Stomach smooth muscle (tissue), 2 donors: ENCODE measurements around the gene RESF1.
A peak's percentile ranks its signal among the peaks of the same experiment; 100 is the strongest.
"Not testable (repeated sequence)": the region's sequence is repeated elsewhere in the genome, so short reads cannot be mapped to it uniquely, and the experiment has no call there.

Experiments used
- H3K27ac ChIP-seq: one replicate; pipeline ENCODE4 v1.7.0; 2013; ENCODE audit warnings: mild to moderate bottlenecking, low read length, inconsistent platforms
- H3K27me3 ChIP-seq, 2 donors: one replicate each; pipeline ENCODE4 v1.7.0; 2013; ENCODE audit warnings: low read length in 2 of 2; ENCODE audit not compliant: insufficient read depth in 2 of 2, control insufficient read depth in 1 of 2
- H3K36me3 ChIP-seq, 2 donors: one replicate each; pipeline ENCODE4 v1.7.0; 2013; ENCODE audit warnings: low read length in 2 of 2; ENCODE audit not compliant: control insufficient read depth in 2 of 2, insufficient read depth in 2 of 2
- H3K4me1 ChIP-seq: one replicate; pipeline ENCODE4 v1.7.0; 2013; ENCODE audit warnings: low read length; ENCODE audit not compliant: control insufficient read depth, insufficient read depth
- H3K4me3 ChIP-seq, 2 donors: one replicate each; pipeline ENCODE4 v1.7.0; 2013; ENCODE audit warnings: low read length in 2 of 2
- H3K9ac ChIP-seq, 2 donors: one replicate each; pipeline ENCODE4 v1.7.0; 2013; ENCODE audit warnings: low read length in 2 of 2, mild to moderate bottlenecking in 1 of 2
- H3K9me3 ChIP-seq, 2 donors: one replicate each; pipeline ENCODE4 v1.7.0; 2013; ENCODE audit warnings: low read length in 2 of 2; ENCODE audit not compliant: control insufficient read depth in 2 of 2
- donor health status: healthy.
- donor health status: Pancreatic carcinoma.

Gene RESF1

GRCh38 chr12:31947971-31948370 lies 11.2 kb upstream of the RESF1 start:
- H3K36me3 ChIP-seq: no peaks in the 10 kb centered on the region
- peaks cover 0 to 3% of the 10 kb centered on the region in 2 donors for H3K9me3 ChIP-seq
- H3K27ac ChIP-seq: no peak overlapping the region
- no peak overlapping the region for H3K4me3 ChIP-seq
- H3K27me3 ChIP-seq: no peaks in the 10 kb centered on the region
- H3K4me1 ChIP-seq: no peaks in the 10 kb centered on the region
- no peak overlapping the region for H3K9ac ChIP-seq

- not testable (repeated sequence) for H3K27me3 ChIP-seq, H3K9me3 ChIP-seq, H3K4me3 ChIP-seq, H3K27ac ChIP-seq, H3K9ac ChIP-seq, H3K4me1 ChIP-seq, H3K36me3 ChIP-seq
These were observed 10.4 kb upstream of the RESF1 start for GRCh38 chr12:31948697-31949359.

GRCh38 chr12:31950088-31950487 lies 9.1 kb upstream of the RESF1 start:
- Histone ChIP-seq H3K27me3 (no peaks in the 10 kb centered on the region), H3K27ac (no peak overlapping the region), H3K36me3 (no peaks in the 10 kb centered on the region), H3K9ac (no peak overlapping the region), H3K4me1 (no peaks in the 10 kb centered on the region), H3K4me3 (no peak overlapping the region), H3K9me3 (peaks cover 0 to 3% of the 10 kb centered on the region in 2 donors)

DNA sequence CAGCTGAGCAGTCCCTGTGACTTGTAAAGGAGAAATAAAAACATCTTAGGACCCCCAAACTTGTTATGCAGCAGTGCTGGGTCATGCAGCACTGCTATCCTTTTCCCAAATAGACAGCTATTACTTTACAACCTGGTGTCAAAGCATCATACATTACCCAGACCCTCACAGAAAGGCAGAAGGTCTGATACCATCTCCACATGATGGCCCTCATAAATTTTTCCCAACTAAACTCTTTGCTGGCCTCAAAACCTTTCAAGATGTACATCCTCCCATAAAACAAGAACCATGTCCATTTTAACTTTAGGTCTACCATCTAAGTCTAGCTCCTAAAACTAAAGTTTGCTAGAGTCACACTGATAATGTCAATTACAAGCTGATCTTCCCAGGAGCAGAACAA lies 8.7 kb upstream of the RESF1 start:
- H3K27ac ChIP-seq: no peak overlapping the region
- H3K36me3 ChIP-seq: no peaks in the 10 kb centered on the region
- H3K27me3 ChIP-seq: no peaks in the 10 kb centered on the region
- peaks cover 0 to 3% of the 10 kb centered on the region in 2 donors for H3K9me3 ChIP-seq
- H3K4me3 ChIP-seq: no peak overlapping the region
- no peaks in the 10 kb centered on the region for H3K4me1 ChIP-seq
- no peak overlapping the region for H3K9ac ChIP-seq

DNA sequence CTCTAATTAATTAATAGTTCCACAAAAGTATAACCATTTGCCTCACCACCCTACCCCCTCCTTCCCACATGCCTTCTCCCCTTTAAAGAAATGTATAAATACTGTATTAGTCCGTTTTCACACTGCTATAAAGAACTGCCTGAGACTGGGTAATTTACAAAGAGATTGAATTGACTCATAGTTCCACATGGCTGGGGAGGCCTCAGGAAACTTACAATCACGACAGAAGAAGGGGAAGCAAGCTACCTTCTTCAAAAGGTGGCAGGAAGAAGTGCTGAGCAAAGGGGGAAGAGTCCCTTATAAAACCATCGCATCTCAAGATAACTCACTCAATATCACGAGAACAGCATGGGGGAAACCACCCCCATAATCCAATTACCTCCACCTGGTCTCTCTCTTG lies 8.2 kb upstream of the RESF1 start:
- Histone ChIP-seq H3K4me1 (no peaks in the 10 kb centered on the region), H3K27me3 (no peaks in the 10 kb centered on the region), H3K27ac (no peak overlapping the region), H3K4me3 (no peak overlapping the region), H3K9me3 (peaks cover 0 to 3% of the 10 kb centered on the region in 2 donors), H3K36me3 (no peaks in the 10 kb centered on the region), H3K9ac (no peak overlapping the region)

DNA sequence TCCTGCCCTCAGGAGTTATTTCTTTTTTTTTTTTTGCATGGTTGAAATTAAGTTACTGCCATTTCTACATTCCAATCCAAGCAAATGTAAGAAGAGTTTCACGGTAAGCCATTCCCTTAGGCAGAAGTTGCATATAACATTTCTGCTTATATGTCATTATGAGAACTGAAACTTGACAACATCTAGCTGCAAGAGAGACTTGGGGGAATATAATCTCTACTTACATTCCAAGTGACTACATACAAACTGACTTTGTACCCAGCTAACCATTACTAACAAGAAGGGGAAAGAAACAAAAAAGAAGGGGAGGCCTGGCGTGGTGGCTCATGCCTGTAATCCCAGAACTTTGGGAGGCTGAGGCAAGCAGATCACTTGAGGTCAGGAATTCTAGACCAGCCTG lies 7.3 kb upstream of the RESF1 start:
- Histone ChIP-seq H3K9ac (no peak overlapping the region), H3K27me3 (no peaks in the 10 kb centered on the region), H3K27ac (no peak overlapping the region), H3K4me3 (no peak overlapping the region), H3K36me3 (no peaks in the 10 kb centered on the region), H3K9me3 (peaks cover 0 to 3% of the 10 kb centered on the region in 2 donors), H3K4me1 (no peaks in the 10 kb centered on the region)

DNA sequence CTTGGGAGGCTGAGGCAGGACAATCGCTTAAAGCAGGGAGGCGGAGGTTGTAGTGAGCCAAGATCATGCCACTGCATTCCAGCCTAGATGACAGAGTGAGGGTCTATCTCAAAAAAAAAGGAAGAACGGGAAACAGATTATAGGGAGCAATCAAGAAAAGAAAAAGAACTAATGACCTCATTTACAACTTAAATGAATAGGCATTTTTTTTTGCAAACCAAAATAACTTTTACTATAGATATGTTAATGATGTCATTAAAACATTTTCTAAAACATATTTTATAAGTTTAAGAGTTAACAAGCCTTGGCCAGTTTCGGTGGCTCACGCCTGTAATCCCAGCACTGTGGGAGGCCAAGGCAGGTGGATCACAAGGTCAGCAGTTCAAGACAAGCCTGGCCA lies 6.8 kb upstream of the RESF1 start:
- Histone ChIP-seq H3K27ac (no peak overlapping the region), H3K27me3 (no peaks in the 10 kb centered on the region), H3K4me3 (no peak overlapping the region), H3K4me1 (no peaks in the 10 kb centered on the region), H3K9ac (no peak overlapping the region), H3K36me3 (no peaks in the 10 kb centered on the region), H3K9me3 (peaks cover 0 to 3% of the 10 kb centered on the region in 2 donors)

- Histone ChIP-seq H3K27me3 (no peaks in the 10 kb centered on the region), H3K9me3 (no peaks in the 10 kb centered on the region)
These were observed 4.0 kb upstream of the RESF1 start for GRCh38 chr12:31954925-31955858.

DNA sequence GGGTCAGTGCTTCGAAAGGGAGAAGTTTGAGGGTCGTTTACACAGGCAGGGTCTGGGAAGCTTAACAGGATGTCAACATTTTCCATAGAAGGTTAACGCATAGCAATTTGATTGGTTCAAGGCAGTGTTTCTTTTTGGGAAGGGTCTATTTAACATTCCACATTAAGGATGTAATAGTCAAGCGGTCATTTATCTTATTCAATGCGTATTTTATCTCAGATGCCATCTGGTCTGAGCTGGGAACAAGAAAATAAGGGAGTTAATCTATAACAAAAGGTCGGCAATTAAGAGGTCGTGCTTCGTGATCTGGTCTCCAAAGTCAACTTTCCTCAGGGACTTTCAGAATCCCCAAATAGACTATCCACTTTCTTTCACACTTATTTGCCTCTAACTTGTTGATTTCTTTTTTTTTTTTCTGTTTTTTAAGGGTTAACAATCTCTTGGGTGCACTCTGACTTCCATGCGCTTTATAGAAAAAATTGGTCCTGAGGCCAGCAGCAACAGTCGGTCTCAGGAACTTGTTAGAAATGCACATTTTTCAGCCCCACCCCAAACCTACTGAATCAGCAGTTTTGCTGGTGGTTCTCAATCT lies 550 bp upstream of the RESF1 start:
- peaks cover 5% of the 10 kb centered on the region for H3K4me1 ChIP-seq
- peaks cover 0 to 3% of the 10 kb centered on the region in 2 donors for H3K36me3 ChIP-seq
- no peaks in the 10 kb centered on the region for H3K9me3 ChIP-seq
- H3K27me3 ChIP-seq: no peaks in the 10 kb centered on the region
- peak overlapping the region; percentile 60 to 66 for H3K9ac ChIP-seq
- H3K4me3 ChIP-seq: peak overlapping the region; percentile 77 to 86
- peak overlapping the region; percentile 58 for H3K27ac ChIP-seq

More at GRCh38 chr12:31954925-31955858, 4.0 kb upstream of the RESF1 start:
- H3K4me3 ChIP-seq: no peak overlapping the region
- no peaks in the 10 kb centered on the region for H3K36me3 ChIP-seq
- no peak overlapping the region for H3K9ac ChIP-seq
- peaks cover 5% of the 10 kb centered on the region for H3K4me1 ChIP-seq
- H3K27ac ChIP-seq: no peak overlapping the region

DNA sequence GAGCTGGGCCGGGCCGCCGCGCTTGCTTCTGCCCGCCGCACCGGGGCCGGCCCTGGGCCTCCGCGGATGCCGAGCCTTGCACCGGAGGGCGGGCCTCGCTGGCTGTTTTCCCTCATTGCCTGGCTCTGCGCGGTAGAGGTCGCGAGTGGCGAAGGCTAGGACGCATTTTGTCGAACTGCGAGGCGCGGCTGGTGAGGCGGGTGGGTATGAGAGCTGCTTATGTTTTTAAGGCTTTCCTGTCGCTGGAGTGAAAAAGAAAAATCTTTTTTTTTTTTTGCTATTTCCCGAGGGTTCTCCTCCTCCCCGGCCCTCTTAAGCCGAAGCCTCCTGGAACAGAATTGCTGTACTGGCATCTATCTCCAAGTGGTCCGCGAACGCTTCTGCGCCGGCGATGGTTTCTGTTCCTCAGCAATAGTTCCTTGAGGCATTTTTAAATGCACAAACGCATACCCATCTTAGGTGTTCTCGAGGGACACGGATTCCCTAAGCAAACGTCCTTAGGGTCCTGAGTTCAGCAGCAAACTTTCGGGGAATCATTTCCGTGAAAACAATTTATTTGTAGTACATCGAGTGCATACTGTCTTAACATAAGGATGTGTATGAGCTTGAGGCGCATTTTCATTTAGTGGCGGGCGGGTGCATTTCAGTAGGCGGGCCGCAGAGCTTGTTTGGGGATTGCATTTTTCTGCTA lies 631 bp downstream of the RESF1 start:
- Histone ChIP-seq H3K4me3 (peak overlapping the region; percentile 77 to 86), H3K27ac (peak overlapping the region; percentile 58), H3K4me1 (peaks cover 5% of the 10 kb centered on the region), H3K27me3 (no peaks in the 10 kb centered on the region), H3K9ac (peak overlapping the region; percentile 60 to 84), H3K36me3 (peaks cover 0 to 3% of the 10 kb centered on the region in 2 donors), H3K9me3 (no peaks in the 10 kb centered on the region)
